Skeletal muscle tissue (tissue), 4 donors: ENCODE measurements around the gene ERGIC2. TPM values are rescaled to one million over a fixed set of nuclear protein-coding genes. Genes with fewer than 3 reads are reported as not detected.
"Not testable (repeated sequence)": the region's sequence is repeated elsewhere in the genome, so short reads cannot be mapped to it uniquely, and the experiment has no call there.

Experiments
- H3K27ac ChIP-seq: one replicate; pipeline ENCODE4 v1.7.0; 2013; ENCODE audit warnings: mild to moderate bottlenecking, low read depth, low read length, inconsistent platforms
- H3K27me3 ChIP-seq, 3 donors: one replicate each; pipeline ENCODE4 v1.7.0; 2013; ENCODE audit warnings: low read length in 3 of 3; ENCODE audit not compliant: control insufficient read depth in 3 of 3, insufficient read depth in 3 of 3
- H3K36me3 ChIP-seq, 3 donors: one replicate each; pipeline ENCODE4 v1.7.0; 2013; ENCODE audit warnings: low read length in 3 of 3; ENCODE audit not compliant: control insufficient read depth in 3 of 3, insufficient read depth in 3 of 3
- H3K4me1 ChIP-seq, 3 donors: one replicate each; pipeline ENCODE4 v1.7.0; 2013; ENCODE audit warnings: low read length in 3 of 3, mild to moderate bottlenecking in 3 of 3; ENCODE audit not compliant: control insufficient read depth in 3 of 3, insufficient read depth in 3 of 3
- H3K4me3 ChIP-seq, 3 donors: one replicate each; pipeline ENCODE4 v1.7.0; 2013; ENCODE audit warnings: low read length in 3 of 3
- H3K9ac ChIP-seq, 3 donors: one replicate each; pipeline ENCODE4 v1.7.0; 2013; ENCODE audit warnings: low read length in 3 of 3, mild to moderate bottlenecking in 3 of 3, moderate library complexity in 2 of 3, low read depth in 1 of 3
- H3K9me3 ChIP-seq, 3 donors: one replicate each; pipeline ENCODE4 v1.7.0; 2013; ENCODE audit warnings: low read length in 3 of 3; ENCODE audit not compliant: control insufficient read depth in 3 of 3
- total RNA-seq: library from RNA; depleted of rRNA; stranded (reverse); fragments of >200 nt; gene quantifications from one replicate; pipeline ENCODE4 v1.2.3, GENCODE V29; 2014
- donor health status: Osteomylitis.

Gene ERGIC2
- total RNA-seq, 1 donor from 2014 or later = 19.8 TPM

GRCh38 chr12:29405561-29405960, 24.6 kb upstream of the ERGIC2 start:
- H3K36me3 ChIP-seq = no peaks in the 10 kb centered on the region
- H3K27ac ChIP-seq = no peak overlapping the region

GRCh38 chr12:29403991-29404390, 23.0 kb upstream of the ERGIC2 start:
- Histone ChIP-seq H3K27me3 (no peaks in the 10 kb centered on the region), H3K4me1 (no peaks in the 10 kb centered on the region), H3K36me3 (no peaks in the 10 kb centered on the region), H3K4me3 (no peak overlapping the region), H3K27ac (no peak overlapping the region), H3K9ac (no peak overlapping the region), H3K9me3 (no peaks in the 10 kb centered on the region)

More at GRCh38 chr12:29405561-29405960, 24.6 kb upstream of the ERGIC2 start:
- Histone ChIP-seq H3K9ac (no peak overlapping the region), H3K4me3 (no peak overlapping the region), H3K27me3 (no peaks in the 10 kb centered on the region), H3K4me1 (no peaks in the 10 kb centered on the region), H3K9me3 (no peaks in the 10 kb centered on the region)

- H3K4me1 ChIP-seq = no peaks in the 10 kb centered on the region
- H3K9me3 ChIP-seq = no peaks in the 10 kb centered on the region
- H3K9ac ChIP-seq = no peak overlapping the region
- no peak overlapping the region for H3K4me3 ChIP-seq
- H3K27ac ChIP-seq = no peak overlapping the region
- H3K36me3 ChIP-seq = no peaks in the 10 kb centered on the region
- no peaks in the 10 kb centered on the region for H3K27me3 ChIP-seq
Measured at GRCh38 chr12:29402437-29402836, 21.5 kb upstream of the ERGIC2 start.

- Histone ChIP-seq H3K27ac (no peak overlapping the region), H3K4me3 (no peak overlapping the region), H3K4me1 (no peaks in the 10 kb centered on the region), H3K27me3 (no peaks in the 10 kb centered on the region), H3K9me3 (no peaks in the 10 kb centered on the region), H3K9ac (no peak overlapping the region), H3K36me3 (no peaks in the 10 kb centered on the region)
Measured at GRCh38 chr12:29398495-29398894, 17.5 kb upstream of the ERGIC2 start.

GRCh38 chr12:29396774-29397173, 15.8 kb upstream of the ERGIC2 start:
- Histone ChIP-seq H3K4me3 (no peak overlapping the region), H3K9ac (no peak overlapping the region), H3K36me3 (no peaks in the 10 kb centered on the region), H3K27ac (no peak overlapping the region), H3K27me3 (no peaks in the 10 kb centered on the region), H3K4me1 (no peaks in the 10 kb centered on the region), H3K9me3 (no peaks in the 10 kb centered on the region)

GRCh38 chr12:29395356-29395755, 14.4 kb upstream of the ERGIC2 start:
- Histone ChIP-seq H3K4me3 (no peak overlapping the region), H3K36me3 (no peaks in the 10 kb centered on the region), H3K27me3 (no peaks in the 10 kb centered on the region), H3K9me3 (no peaks in the 10 kb centered on the region), H3K4me1 (no peaks in the 10 kb centered on the region), H3K9ac (no peak overlapping the region), H3K27ac (no peak overlapping the region)

- H3K4me3 ChIP-seq, H3K36me3 ChIP-seq, H3K4me1 ChIP-seq, H3K27ac ChIP-seq, H3K9me3 ChIP-seq, H3K9ac ChIP-seq, H3K27me3 ChIP-seq: not testable (repeated sequence)
Measured at GRCh38 chr12:29390419-29390818, 9.4 kb upstream of the ERGIC2 start.

GRCh38 chr12:29389295-29389919, 8.4 kb upstream of the ERGIC2 start:
- no peaks in the 10 kb centered on the region for H3K27me3 ChIP-seq
- H3K9me3 ChIP-seq = no peaks in the 10 kb centered on the region
- H3K36me3 ChIP-seq = no peaks in the 10 kb centered on the region
- no peak overlapping the region for H3K4me3 ChIP-seq
- no peak overlapping the region for H3K9ac ChIP-seq
- peak overlapping the region; percentile 40 for H3K27ac ChIP-seq
- H3K4me1 ChIP-seq = no peaks in the 10 kb centered on the region

GRCh38 chr12:29386084-29386680, 5.2 kb upstream of the ERGIC2 start:
- not testable (repeated sequence) for H3K27ac ChIP-seq, H3K9me3 ChIP-seq, H3K36me3 ChIP-seq, H3K27me3 ChIP-seq, H3K4me1 ChIP-seq, H3K4me3 ChIP-seq, H3K9ac ChIP-seq

- H3K4me1 ChIP-seq, H3K9ac ChIP-seq, H3K4me3 ChIP-seq, H3K9me3 ChIP-seq, H3K27me3 ChIP-seq, H3K36me3 ChIP-seq, H3K27ac ChIP-seq: not testable (repeated sequence)
Measured at GRCh38 chr12:29385194-29385593, 4.2 kb upstream of the ERGIC2 start.
